C4-2B (cell line): Measurements from ENCODE around the gene LSAMP.

Experiments used
- CTCF ChIP-seq: fragments of 450-650 bp; conservative IDR thresholded peaks from 2 replicates; pipeline ENCODE4 v1.5.1; 2017; ENCODE audit warnings: mild to moderate bottlenecking
- ZFX ChIP-seq: fragments of 450-650 bp; IDR thresholded peaks from 2 replicates; pipeline ENCODE4 v1.6.1; 2017

- no peak for TF ChIP-seq CTCF
- no peak for TF ChIP-seq ZFX
Measured at GRCh38 chr3:115825046-115825445, 620.2 kb downstream of the LSAMP start.
